Brain pericyte (primary cell): ENCODE measurements around the gene NAALADL2.
"Not testable (repeated sequence)": the region's sequence is repeated elsewhere in the genome, so short reads cannot be mapped to it uniquely, and the experiment has no call there.

Experiments
- DNase-seq: peaks from one replicate; pipeline ENCODE4 v3.0.0-alpha.2; 2012; ENCODE audit warnings: low read depth, low spot score

Gene NAALADL2

GRCh38 chr3:175260145-175260794 lies 401.1 kb downstream of the NAALADL2 start:
- DNase-seq = no peak

- DNase-seq = no peak
Observed at GRCh38 chr3:175266478-175266877, 407.3 kb downstream of the NAALADL2 start.

DNA sequence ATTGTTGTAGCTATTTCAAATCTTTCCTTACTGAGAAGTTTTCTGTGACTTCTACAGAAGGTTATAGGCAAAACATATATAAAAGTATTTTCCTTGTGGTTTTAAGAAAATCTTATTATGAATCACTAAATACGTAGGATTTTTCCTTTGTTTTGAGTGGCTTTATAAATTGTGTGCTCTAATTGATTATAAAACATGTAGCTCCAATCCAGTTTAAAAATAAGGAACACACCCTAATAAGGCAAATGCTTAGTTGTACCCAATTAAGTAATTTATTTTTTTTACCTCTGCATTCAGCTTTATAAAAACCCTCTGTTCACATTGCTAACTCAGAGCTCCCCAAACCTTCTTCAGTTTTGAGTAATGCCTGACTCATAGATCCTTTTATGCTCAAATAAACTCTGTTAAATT lies 408.0 kb downstream of the NAALADL2 start:
- no peak for DNase-seq

DNA sequence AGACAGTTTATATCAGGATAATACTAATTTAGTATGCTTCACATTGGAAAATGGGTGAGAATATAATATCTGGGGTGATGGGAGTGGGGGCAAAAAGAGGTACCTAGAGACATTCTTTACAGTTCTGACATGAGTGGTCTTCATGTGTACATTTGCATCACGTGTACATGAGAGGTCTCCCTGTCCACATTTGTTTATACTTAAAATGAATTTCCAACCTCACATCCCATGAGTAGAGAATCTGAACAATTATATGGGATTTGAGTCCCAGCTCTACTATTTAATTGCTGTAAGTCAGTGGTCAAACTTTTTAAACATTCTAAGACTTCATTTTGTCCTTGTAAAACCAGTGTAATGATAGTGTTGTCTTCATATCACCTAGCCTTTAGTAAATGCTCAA lies 408.4 kb downstream of the NAALADL2 start:
- no peak for DNase-seq

GRCh38 chr3:175269394-175269793 lies 410.3 kb downstream of the NAALADL2 start:
- no peak for DNase-seq

- no peak for DNase-seq
Observed at GRCh38 chr3:175270198-175270837, 411.2 kb downstream of the NAALADL2 start.

- no peak for DNase-seq
Observed at GRCh38 chr3:175270866-175271265, 411.7 kb downstream of the NAALADL2 start.

- DNase-seq = not testable (repeated sequence)
Observed at GRCh38 chr3:175271465-175271864, 412.3 kb downstream of the NAALADL2 start.

DNA sequence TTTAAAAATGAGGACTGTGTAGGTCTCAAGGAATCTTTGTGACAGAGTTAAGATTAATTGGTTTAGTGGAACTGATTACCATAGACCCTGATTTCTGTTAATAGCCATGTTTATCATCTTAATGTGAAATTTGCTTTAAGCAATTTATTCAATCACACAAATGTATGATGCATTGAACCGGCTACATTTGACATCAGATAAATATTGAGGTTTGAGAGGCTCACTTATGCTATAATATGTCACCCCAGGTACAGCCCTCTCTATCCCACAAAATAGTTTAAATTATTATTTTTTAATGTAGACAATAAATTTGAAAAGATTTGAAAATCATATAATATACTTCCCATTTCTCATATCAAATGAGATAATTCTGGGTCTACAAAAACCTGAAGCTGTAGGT lies 413.3 kb downstream of the NAALADL2 start:
- no peak for DNase-seq

DNA sequence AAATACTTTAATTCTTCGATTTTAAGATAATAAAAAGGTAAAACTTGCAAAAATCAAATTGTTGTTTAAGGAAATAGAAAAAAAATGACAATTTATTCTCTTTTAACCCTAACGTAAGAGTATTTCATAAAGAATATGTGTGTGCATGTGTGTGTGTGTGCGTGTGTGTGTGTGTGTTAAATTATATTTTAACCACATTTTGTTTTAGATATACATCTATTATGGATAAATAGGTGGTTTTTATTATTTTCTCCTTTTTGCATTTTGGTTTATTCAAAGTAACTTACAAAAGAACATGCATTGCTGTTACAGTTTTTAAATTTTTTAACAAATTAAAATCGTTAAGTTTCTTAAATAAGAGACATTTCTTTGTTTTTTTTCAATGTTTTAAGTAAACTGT lies 414.4 kb downstream of the NAALADL2 start:
- no peak for DNase-seq

GRCh38 chr3:175274056-175274455 lies 414.9 kb downstream of the NAALADL2 start:
- DNase-seq = no peak

DNA sequence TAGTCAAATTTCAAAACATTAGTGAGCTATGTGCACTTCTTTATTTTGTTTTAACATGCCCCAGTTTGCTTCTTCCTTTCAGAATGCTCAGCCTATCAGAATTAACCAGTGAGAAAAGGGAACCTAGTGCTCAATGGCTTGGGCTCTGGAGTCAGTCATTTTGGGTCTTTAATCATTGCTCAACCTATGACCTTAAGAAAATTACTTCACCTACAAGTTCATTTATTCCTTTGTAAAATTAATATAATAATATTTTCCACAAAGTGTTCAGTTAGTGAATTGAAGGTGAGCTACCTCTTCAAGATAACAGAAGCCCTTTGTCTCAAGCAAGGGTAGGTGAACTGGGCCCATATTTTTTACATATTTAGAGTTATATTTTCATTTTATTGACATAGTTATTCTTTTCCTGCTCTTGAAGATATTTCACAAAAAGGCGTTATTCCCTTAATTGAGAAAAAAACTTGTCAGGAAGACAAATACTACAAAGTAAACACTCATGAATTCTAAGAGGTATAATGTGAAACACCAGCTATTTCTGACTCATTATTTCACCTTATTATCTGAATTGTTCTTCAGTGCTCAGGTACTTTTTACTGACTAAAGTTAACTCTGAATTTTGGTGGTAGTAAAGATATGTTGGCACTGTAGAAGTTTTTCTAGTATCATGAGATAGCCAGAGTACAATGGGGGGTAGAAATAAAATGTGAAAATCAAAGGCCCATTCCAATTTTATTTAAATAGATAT lies 415.5 kb downstream of the NAALADL2 start:
- no peak for DNase-seq

- no peak for DNase-seq
Observed at GRCh38 chr3:175278680-175279079, 419.5 kb downstream of the NAALADL2 start.

- no peak for DNase-seq
Observed at GRCh38 chr3:175279457-175279856, 420.3 kb downstream of the NAALADL2 start.

DNA sequence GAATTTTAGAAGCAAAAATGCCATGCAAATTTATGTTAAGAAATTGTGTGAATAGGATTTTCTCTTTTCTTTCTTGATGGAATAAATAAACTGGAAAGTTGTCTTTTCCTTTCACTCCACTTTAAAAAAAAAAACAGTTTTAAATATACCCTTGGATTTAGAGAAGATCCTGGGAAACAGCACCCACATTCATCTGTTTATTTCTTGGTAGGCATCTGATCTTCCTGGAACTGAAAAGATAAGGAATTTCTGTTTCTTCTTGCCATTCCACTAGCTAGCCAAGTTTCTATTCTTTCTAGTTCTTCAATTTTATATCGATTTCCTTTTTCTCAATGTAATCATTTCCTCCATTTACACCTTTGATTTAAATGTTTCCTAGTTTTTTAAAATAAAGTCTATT lies 420.8 kb downstream of the NAALADL2 start:
- DNase-seq = no peak

DNA sequence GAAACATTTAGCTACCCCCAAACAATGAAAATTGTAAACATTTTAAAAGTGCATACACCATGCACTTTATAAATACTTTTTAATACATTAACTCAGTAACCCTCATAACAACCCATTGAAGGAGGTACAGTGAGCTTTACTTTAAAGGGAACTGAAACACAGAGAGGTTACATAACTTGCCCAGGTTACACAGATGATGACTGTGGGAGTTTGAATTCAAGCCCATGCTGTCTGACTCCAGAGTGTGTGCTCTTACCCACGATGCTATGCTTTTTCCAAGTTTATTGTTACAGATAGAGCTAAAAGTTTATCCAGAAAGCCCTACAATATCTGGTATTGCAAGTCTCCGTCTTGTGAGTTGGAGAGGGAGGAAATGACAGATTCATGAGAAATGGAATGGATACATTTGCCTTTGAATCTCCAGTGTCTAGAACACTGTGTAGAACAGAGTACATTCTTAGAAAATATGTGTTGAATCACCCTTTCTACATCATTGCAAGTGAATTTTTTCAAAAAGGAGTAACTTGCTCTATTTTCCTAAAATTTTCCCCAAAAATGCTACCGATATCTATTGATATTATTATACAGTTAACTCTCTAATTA lies 428.3 kb downstream of the NAALADL2 start:
- DNase-seq = no peak

DNA sequence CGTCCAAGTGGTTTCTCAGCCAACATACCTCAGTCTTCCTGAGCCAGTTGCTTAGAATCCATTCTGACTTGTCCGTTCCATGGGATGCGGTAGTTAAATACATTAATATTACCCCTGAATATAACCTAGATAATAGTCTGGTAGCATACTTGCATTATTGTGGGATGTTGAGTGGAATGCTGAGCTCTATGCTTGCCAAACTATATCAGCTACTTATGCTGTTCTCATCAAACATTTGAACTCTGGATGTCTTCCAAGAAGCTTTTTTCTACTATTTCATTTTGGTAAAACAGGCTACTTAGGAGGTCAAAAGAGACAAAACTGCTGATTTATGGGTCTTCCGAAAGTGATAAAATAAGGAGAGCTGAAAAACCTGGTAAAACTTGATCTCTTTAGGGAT lies 429.5 kb downstream of the NAALADL2 start:
- DNase-seq = no peak

DNA sequence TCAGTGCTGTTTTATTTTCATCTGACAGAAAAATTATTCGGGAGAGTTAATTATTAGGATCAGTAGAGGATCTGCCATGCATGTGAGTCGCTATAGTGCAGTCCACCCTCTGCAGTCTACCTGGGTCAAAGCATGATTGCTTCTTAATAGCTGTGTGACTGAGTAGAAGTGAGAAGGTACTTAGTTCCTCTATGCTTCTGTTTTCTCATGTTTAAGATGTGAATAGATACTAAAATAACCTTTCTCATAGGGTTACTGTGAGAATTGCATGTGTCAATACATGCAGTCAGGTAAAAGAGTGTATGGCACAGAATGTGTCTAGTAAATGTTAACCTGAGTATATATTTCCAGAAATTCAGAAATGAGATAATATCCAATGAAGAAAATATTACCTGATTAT lies 435.7 kb downstream of the NAALADL2 start:
- no peak for DNase-seq

- DNase-seq = no peak
Observed at GRCh38 chr3:175295248-175296130, 436.4 kb downstream of the NAALADL2 start.

DNA sequence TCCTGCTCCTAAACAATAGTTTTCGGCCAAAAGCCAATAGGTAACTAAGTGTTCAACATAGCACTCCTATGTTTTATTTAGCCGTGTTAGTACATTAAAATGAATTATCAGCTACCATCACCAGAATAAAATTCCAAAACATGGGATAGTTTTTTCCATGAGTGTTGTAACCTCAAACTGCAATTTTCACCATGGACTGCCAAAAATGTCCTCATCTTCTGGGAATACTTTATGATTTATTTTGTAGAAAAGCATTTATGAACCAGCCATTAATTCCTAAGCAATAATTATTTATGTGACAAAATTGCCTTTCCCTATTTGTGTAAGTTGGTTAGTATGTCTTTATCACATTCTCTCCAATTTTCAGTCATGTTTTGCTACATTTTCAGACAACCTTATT lies 438.1 kb downstream of the NAALADL2 start:
- no peak for DNase-seq

GRCh38 chr3:175301741-175302140 lies 442.6 kb downstream of the NAALADL2 start:
- DNase-seq = no peak
